CD4-positive, alpha-beta T cell treated with Interleukin-4 for 1 hour (primary cell): ENCODE results near the gene ODC1.
"Not testable (repeated sequence)": the region's sequence is repeated elsewhere in the genome, so short reads cannot be mapped to it uniquely, and the experiment has no call there.

Experiments used
- DNase-seq, 2 donors: peaks; one replicate each; pipeline ENCODE4 v3.0.0-alpha.2; 2020 to 2022

Gene ODC1

DNA sequence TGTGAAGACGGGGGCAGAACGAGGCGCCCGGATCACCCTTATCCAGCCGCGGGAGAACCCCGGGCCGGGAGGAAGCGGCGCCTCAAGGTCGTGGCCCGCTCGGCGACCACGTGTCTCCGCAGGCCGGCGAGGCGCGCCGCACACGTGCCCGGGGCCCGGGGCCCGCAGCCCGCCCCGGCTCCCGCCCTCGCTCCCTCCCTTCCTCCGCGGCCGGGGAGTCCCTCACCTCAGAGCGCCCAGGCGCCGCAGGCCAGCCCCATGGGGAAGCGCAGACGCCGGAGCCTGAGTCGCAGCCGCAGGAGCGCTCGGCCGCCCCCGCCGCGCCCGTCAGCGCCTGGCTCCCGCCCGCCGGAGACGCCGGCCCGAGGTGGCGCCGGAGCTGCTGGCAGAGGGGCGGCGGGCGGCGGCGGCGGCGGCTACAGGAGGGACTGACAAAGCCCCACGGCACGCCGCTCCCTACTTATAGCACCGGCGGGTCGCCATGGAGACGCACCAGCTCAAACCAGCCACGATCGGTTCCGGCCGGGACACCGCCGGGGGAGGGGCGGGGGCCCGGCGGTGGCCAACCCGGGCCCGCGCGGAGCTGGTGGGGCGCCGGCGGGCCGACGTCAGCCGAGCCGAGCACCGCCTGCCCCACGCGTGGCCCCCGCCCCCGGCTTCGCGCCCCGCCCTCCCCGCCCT, at the start of gene ODC1:
Gene ODC1 (minus strand): TSS at position 433 of the 681 bp plus-strand sequence. CDS start 3,295 bp downstream, outside the sequence.
- peak; percentile 98 for DNase-seq

DNA sequence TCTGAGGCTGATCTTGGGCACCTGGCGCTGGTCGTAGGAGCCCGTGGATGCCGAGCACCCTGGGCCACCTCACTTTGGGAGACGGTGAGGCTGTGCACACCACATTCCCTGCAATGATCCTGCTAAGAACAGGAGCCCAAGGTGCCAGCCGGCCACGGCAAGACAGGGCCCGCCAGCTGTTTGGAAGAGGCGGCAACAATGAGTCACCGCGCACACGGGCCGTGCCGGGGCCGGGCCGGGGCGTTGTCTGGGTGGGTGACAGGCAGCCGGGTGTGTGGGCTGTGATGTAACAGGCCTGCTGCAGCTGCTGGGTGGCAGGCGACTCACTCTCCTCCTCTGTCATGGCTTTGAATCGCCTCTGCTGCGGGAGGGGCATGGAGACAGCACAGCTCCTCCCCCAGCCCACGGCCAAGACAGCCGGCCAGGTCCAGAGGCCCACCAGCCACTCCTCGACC, 49.7 kb upstream of the ODC1 start:
- peak; percentile 41 to 56 for DNase-seq

DNA sequence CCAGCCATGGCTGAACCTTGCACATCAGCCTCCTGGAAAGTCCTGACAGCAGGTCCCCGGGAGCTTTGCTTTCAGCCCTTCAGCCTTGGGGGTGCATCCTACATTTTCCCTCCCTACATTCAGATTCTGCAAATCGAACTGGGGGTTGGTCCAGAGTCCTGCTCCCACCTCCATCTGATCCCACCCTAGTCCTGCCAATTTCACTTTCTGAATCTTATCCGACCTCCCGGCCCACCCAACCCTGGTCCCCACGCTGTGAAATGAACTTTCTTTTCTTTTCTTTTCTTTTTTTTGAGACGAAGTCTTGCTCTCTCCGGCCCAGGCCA, 47.8 kb upstream of the ODC1 start:
- no peak for DNase-seq

DNA sequence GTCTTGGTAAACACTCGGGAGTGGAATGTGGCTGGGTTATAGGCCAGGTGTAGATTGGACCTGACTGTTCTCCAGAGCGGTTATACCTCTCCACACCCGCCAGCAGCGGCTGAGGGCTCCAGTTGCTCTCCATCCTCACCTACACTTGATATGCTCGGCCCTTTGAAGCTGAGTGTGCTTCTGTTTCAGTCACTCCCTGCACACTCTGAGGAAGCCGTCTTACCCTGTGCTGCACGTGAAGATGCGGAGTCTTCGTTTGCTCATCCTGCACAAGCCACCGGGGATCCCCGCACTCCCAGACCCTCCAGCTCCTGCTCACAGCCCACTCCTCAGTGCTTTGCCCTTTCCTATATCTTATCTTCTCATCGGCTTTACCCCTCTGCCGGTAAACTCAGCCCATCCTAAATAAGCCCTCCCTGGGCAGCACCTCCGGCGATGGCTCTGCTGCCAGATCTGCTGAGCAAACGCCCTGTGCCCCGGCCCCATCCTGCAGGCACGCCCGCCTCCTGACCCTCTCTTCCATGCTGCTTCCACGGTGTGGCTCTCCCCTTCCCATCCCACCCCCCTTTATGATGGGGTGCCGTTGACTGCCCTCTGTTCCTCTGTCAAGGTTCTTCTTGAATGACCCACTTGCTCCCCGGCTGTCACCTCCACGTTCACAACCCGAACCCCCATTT, 47.3 kb upstream of the ODC1 start:
- DNase-seq = no peak

DNA sequence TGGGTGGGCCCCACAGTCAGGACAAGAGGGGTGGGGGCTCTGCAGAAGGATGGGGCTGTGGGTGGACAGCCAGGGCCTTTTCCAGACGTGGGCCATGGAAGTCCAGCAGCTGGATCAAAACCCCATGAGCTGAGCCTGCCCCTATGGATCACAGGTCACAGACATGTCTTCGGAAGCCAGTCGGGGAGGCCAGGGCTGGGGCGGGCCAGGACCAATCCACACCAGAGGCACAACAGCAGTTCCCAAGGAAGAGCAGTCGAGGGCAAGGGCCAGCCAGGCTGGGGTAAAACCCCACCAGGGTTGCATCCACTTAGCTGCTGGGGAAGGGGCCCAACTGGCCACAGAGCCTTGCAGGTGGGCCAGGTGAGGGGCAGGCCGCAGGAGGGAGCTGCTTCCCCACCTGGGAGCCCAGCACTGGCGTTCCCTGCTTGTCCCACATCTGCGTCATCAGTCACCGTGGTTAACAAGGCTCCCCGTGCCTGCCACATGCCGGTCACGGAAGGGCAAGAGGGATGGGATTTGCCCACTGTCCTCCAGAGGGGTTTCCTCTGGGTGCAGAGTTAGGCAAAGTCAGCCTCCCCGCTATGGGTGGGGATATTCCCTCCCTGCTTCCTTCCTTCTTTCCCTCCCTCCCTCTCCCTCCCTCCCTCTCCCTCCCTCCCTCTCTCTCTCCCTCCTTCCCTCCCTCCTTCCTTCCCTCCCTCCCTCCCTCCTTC, 46.4 kb upstream of the ODC1 start:
- no peak for DNase-seq

DNA sequence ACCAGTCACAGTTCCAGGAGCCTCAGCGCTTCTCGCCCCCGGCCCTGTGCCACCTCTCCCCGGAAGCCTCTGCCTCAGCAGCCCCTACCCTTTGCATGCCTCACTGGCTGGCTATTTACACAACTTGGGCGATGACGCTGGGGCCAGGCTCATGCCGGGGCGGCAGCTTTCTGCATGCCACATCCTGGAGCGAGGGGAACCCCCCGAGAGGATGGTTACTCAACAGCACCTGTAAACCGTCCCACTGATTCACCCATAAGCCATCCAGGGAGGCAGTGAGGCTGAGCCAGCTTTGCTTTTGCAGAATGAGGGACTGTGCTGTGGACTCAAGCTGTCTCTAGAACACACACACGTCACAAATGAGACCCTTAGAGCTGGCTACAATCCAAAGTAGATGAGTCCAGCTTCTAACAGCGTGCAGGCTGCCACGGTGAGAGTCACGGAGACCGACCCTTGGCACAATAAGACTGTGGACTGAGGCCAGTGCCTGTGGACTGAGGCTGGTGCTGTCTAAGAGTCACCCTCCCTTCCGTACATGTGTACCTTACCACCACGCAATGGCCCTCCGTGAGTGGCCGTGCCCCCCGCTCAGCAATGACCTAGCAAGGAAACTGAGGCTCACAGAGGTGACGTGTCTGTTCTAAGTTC, 45.6 kb upstream of the ODC1 start:
- peak; percentile 82 to 88 for DNase-seq

DNA sequence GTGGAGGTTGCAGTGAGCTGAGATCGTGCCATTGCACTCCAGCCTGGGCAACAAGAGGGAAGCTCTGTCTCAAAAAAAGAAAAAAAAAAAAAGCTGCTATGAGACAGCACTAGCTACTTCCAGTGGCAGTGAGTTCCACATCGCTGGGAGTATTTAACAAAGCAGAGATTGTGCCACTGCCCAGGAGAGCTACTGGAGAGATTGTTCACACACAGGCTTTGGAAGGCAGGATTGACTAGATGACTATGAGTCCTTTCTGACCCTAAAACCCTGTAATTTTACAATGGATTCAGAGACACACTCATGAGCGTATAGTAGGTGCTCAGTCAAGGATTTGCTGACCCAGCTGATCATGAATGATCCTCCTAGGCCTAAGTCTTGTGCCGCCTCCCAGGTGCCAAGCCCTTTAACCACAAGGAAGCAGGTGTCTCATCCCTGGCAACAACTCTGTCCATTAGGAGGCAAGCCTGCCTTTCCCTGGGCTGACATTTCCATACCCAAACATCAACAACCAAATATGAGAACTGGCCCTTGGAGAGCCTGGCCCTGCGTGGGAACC, 45.0 kb upstream of the ODC1 start:
- no peak for DNase-seq

DNA sequence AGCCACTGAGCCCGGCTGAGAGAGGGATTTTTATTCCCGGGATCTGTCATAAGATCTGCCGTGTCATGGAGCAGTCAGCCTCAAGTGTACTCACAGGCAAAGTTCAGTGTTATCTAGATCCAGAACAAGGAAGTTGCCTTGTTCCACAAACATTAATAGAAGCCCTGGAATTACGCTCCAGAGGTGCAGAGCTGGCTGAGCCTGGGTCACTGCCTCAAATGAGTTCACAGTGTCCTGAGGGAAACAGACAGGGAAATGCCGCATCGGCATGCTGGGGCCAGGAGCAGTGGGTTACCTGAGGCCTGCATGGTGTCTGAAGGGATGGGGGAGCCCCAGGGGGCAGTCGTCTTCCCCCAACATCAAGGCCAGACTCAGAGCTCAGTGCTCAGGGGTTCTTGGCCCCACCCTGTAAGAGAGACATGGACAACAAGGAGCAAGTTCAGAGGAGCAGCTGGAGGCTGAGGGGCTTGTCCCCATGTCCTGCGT, 42.7 kb upstream of the ODC1 start:
- no peak for DNase-seq

DNA sequence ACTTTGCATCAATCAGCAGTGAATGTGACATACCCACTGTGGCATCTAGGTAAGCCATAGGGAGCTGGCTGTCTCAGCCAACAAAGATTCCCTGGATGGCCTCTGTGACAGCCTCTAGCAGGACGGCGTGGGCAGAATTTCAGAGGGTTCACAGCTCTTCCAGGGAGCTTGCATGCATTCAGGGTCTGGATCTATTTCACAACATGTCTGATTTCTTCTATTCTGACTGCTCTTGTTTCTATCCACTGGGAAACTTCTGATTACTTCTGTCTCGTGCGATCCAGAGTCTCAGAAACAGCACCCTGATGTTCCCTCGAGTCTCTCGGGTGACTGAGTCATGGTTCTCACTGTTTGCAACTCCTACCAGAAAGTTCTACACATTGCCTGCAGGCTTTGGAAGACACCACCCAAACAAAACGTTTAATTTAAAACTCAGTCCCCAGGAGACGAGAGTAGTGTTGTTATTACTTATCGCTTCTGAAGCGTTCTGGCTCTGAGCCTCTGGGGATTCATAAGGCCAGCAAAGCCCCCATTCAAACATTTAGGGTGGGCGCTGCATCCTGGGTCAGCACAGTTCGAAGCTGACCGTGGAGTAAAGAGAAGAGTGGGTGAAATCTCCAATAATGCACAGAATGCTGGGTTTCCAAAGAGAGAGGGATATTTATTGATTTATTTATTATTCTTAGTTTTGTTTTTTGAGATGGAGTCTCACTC, 41.9 kb upstream of the ODC1 start:
- peak in 1 of 2 donors; percentile 6 for DNase-seq

DNA sequence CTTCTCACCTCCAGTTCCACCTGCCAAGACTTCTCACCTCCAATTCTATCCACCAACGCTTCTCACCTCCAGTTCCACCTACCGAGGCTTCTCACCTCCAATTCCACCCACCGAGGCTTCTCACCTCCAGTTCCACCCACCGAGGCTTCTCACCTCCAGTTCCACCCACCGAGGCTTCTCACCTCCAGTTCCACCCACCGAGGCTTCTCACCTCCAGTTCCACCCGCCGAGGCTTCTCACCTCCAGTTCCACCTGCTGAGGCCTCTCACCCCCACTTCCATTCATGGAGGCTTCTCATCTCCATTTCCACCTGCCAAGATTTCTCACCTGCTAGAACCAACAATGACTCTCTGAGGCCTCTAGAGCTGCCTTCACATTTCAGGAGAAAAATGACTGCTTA, 40.0 kb upstream of the ODC1 start:
- DNase-seq = not testable (repeated sequence)

DNA sequence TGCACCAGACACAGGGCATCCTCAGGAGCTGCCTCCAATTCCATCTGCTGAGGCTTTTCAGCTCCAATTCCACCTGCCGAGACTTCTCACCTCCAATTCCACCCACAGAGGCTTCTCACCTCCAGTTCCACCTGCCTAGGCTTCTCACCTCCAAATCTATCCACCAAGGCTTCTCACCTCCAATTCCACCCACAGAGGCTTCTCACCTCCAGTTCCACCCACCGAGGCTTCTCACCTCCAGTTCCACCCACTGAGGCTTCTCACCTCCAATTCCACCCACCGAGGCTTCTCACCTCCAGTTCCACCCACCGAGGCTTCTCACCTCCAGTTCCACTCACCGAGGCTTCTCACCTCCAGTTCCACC, 39.6 kb upstream of the ODC1 start:
- not testable (repeated sequence) for DNase-seq

DNA sequence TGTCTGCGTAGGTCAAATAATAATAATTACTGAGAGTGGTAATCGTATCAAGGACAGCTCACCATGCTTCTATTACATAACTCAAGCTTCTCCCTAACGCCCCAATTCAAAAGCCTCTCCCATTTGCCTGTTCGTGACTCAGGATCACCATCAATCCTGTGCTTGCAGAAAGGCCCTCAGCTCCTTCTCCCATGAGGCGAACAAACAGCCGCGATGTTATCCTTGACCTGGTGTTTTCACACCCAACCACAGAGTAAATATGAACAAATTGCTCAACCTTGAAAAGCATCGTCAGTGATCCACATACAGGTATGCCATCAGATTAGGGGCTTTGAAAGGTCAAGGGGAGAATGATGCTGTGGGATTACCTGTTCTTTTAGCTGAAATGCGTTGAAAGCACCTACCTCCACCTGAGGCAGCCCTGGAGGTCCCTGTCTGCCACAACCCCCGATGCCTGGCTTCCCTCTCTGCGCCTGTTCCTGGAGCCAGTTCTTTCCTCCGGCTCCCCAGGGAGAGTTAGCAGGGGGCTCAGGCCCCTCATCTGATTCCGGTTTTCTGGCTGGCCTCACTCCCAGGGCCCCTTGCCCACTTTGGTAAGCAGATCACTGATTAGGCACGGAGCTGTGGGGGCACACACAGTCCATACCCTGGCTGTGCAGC, 39.1 kb upstream of the ODC1 start:
- DNase-seq = no peak

DNA sequence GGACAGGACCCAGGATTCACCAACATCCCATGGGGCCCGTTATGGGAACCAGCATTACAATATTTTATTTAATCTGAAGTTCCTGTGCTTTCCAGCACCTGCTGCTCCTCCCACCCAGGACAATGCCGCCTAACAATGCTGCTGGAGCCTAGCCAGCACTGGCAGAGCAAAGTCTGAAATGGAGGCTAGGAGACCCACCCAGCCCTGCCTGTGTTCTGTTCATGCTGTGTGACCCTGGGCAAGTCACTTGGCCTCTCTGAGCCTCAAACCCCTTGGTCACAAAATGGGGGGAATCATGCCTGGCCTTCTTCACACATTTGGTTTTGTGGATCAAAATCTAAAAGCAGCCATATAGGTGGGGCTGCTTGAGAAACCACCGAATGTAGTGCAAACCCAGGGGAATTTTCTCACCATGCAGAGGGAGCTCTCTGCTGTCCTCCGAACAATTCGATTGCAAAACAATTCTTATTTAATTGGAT, 38.5 kb upstream of the ODC1 start:
- no peak for DNase-seq

DNA sequence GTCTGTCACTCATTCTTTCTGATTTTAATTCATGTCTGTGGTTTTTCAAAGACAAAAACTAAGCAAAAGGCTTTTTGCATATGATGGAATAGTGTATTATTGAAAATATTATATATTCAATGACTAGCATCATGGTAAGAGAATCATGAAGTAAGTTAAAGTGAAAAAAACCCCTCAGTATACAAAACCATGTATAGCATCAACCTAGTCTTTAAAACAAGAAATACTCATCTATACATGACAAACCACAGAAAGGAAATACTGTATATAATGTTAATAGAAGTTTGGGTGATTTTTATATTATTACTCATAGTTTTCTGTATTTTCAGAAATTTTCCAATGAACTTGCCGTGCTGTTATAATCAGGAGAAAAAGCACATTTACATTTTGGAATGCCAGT, 38.0 kb upstream of the ODC1 start:
- DNase-seq = no peak

DNA sequence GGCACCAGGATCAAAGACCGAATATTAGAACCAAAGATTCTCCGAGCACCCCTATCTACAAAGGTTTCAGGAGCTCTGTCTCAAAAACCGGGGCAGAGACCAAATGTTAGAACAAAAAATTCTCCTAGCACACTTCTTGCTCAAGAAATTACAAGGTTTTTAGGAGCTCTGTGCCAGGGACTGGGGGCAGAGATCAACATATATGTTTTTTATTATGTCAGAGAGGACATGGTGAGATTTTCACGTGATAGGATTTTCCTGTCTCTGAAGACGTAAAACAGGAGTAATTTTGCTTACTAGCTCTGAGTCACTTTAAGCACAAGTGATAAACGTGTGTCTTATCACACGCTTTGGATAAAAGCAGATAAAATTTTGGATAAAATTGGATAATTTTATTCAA, 34.8 kb upstream of the ODC1 start:
- DNase-seq = no peak

DNA sequence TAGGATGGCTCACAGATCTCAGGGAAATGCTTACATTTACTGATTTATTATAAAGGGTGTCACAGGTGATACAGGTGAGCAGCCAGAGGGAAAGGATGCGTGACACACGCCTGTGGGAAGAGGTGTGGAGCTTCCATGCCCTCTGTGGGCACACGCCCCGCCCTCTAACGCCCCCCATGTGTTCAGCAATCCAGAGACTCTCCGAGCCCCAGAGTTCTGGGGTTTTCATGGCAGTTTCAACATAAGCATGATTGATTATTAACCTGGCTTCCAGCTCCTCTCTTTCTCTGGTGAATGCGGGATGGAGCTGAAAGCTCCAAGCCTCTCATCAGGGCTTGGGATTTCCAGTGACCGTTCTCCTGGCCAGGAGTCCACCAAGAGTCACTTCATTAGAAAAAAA, 34.3 kb upstream of the ODC1 start:
- DNase-seq = no peak

DNA sequence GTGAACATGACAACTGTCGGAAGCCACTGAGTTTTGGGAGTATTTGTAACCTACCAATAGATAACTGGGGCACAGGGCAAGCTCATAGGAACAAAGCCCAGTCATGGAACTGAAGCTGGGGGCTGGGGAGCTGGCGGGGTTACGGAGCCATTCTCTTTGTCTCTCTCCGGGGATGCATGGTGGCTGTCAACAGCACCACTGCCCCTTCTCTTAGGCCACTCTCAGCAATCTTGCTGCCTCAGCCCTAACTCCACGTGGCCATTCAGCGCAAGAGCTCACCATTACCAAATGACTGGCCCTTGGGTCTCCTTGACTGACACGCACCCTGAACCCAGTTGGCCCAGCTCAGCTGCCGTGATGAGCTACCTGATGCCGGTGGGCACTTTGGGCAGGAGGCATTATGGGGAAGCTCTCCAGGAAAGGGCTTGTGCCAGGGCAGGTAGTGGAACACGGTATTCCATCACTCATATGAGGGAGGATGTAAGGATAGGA, 33.6 kb upstream of the ODC1 start:
- no peak for DNase-seq

DNA sequence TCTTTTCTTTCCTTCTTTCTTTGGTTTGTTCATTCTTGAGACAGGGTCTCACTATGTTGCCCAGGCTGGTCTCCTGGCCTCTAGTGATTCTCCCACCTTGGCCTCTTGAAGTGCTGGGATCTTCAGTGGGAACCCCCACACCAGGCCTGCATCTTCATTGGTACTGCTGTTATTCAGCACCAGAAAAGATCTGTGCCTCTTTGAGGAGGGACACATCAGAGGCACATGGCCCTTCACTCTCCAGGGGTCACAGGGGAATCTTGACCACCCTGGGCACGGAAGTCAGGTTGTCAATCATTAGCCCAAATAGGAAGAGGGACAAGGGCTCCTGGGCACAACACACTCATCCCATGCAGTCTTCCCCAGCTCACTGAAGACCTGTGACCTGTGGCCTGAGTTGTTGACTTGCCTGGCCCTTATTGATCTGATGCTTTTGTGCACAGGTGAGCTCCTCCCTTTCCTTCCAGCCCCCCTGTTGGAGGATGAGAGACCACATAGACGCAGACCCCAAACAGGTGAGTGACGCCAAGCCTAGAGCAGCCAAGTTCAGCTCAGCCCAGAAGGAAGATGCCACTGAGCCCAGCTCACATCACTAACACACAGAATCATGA, 33.0 kb upstream of the ODC1 start:
- DNase-seq = no peak

DNA sequence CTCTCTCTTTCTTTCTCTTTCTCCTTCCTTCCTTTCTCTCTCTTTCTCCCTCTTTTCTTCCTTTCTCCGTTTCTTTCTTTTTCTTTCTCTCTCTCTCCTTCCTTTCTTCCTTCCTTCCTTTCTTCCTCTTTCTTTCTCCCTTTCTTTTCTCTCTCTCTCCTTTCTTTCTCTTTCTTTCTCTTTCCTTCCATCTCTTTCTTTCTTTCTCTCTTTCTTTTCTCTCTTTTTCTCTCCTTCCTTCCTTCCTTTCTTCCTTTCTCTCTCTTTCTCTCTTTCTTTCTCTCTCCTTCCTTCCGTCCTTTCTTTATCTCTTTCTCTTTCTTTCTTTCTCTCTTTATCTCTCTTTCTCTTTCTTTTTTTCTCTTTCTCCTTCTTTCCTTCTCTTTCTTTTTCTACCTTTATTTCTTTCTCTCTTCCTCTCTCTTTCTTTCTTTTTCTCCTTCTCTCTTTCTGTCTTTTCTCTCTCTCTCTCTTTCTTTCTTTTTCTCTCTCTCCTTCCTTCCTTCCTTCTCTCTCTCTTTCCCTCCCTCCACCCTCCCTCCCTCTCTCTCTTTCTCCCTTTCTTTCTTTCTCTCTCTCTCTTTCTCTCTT, 32.3 kb upstream of the ODC1 start:
- DNase-seq = no peak

DNA sequence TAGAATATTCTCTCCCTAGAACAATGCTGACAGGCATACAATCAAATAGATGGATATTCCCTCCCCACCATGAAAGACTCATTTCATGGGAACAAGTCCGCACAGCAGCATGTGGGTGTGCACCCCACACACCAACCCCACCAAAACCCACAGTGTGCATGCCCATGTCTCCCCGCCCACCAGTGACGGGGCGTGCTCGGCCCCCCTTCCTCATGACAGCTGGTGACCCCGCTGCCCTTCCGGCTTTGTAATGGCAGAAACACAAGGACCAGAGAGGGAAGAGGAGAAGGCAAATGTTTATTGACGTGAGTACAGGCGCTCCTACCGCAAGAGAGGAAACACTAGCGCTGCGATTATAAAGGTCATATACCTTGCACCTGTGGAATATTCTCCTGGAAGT, 30.8 kb upstream of the ODC1 start:
- DNase-seq = no peak

DNA sequence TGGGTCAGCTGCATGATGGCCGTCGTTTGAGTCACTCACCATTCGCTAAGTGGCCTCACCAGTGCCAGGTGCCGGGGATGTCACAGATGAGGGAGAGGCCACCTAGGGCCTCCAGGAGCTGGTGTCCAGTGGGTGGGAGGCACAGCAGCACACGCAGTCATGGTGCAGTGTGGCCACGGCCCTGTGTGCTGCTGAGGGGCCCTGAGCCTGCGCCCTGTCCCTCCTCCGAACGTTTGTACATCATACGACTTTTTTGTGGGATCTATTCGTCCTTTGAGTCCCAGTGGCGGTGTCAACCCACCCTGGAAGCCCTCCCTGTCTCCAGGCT, 30.1 kb upstream of the ODC1 start:
- no peak for DNase-seq
